GM21515 (cell line): Measurements from ENCODE around the gene ALDH3B2.
"Not testable (repeated sequence)": the region's sequence is repeated elsewhere in the genome, so short reads cannot be mapped to it uniquely, and the experiment has no call there.

ENCODE experiments used
- ATAC-seq: cut with Tn5 transposase; IDR thresholded peaks from one replicate; pipeline ENCODE4 v1.9.1; 2021; ENCODE audit not compliant: unreplicated experiment

Gene ALDH3B2

DNA sequence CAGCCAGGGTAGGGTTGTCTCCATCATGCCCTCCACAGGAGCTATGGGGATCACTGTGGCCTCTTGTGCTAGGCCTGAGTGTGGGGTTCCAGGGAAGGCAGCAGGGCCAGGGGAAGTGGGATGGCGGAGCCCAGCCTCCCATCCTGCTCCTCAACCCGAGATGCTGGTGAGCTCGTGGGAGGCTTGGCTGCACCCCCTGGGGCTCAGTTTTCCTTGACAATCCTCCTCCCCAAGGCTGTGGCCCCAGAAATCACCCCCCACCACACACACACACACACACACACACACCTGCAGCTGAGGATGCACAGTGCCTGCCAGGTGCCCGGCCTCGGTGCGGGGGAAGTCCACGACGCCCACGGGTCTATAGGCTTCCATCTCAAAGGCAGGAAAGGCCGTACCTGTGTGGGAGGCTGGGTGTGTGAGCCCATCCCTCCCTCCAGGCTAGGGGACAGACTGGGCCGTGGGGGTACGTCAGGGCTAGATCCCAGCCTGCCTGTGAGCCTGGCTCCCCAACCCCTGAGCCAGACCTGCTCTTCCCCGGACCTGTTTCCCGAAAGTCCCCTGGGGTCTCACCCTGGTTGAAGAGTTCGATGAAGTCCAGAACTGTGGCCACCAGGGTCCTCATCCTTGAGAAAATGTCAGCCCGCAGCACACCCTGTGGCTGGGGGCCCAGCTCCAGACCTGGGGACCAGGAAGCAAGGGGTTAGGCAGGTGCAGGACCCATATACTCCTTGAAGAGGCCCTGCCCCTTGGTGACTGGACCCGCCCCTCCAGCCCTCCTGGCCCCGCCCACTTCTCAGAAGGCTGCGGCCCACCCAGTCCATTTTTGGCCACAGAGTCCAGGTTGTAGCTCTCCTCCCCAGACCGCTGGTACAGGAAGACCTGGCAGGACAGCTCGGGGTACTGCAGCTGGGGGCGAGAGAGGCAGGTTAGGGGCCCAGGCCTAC, 29.7 kb downstream of the ALDH3B2 start:
- no peak for ATAC-seq

DNA sequence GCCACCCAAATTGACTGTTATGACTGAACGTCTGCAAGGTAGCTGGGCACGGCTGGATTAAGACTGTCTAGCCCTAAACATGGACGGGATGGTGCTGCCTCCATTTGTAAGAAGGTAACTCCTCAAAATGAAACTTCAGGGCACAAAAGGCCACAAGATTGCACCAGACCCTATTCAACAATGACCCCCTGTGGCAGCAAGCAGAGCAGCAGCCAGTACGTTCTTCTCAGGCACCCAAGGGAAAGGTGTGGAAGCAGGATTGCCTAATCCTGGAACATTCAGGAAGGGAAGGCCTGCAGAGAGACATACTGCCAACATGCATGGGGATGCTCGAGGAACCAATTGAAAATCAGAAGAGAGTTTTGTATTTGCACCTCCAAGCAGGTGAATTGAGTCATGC, 30.4 kb downstream of the ALDH3B2 start:
- ATAC-seq = no peak

DNA sequence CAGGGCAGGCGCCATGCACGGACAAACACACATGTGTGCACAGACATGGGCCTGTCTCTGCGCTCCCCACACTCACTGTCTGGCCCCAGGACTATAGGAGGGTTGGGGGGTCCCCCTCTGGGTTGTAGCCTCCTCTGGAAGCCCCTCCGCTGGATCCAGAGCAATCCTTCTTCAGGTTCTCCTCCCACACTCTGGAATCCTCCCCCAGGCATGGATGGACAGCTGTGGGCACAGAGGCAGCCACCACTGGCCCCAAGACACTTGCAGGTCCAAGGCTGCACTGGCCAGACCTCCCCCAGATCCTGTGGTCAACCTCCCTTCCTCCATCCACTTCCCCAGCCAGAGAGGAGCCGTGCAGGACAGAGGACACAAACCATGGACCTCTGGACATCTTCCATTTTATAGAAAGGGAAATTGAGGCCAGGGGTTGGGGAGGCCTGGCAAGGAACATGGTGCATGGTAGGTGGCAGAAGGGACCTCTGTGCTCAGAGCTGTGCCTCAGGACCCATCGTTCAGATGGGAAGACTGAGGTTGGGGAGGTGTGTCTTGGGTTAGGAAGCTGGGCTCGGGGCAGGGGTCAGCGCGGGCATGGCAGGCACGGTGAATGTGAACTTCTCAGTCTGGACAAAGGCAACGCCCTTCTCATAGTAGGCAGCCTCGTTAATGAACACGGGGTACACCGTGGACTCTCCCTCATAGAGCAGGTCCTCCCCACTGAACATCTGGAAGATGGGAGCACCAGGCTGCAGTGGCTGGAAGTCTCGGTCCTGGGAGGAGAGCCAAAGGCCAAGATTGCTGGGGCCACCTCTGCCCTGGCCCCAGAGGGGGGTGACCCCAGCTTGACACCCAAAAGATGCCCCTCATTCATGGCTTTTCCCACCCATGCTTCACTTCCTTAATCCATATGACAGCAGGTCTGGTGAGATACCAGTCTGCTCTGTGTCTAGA, 32.0 kb downstream of the ALDH3B2 start:
- ATAC-seq = no peak

DNA sequence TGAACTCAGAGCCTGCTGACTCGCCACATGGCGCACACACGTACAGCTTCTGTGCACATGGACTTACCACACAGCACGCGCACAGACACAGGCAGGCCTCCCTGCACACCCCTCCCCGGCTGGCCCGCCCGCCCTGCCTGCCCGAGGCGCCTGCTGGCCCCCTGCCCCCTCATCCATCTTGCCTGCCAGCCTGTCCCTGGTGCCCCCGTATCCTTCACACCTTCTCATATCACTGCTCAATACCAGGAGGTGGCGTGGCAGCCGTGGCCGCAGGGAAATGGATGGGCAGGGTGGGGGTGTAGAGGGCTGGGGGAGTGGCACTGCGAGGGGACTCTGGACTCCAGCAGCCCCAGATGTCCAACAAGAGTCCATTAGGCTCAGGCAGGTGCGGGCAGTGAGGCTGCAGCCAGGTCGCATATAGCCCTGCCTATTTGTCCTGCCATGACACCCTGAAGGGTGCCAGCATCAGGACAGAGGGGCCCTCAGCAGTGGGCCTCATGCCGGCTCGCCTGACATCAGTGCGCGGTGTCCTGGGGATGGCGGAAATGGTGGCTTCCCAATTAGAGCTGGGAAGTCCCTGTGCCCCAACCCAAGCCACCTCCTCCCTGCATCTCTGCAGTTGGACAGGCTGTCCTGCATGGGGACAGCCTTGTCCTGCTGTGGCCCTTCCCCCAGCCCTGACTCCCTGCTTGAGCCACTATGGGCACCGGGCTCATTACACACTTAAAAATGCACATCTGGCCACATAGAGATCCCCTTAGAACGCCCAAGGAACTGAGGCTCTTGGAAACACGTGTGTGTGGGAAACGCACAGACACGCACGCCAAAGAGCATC, 32.9 kb downstream of the ALDH3B2 start:
- no peak for ATAC-seq

DNA sequence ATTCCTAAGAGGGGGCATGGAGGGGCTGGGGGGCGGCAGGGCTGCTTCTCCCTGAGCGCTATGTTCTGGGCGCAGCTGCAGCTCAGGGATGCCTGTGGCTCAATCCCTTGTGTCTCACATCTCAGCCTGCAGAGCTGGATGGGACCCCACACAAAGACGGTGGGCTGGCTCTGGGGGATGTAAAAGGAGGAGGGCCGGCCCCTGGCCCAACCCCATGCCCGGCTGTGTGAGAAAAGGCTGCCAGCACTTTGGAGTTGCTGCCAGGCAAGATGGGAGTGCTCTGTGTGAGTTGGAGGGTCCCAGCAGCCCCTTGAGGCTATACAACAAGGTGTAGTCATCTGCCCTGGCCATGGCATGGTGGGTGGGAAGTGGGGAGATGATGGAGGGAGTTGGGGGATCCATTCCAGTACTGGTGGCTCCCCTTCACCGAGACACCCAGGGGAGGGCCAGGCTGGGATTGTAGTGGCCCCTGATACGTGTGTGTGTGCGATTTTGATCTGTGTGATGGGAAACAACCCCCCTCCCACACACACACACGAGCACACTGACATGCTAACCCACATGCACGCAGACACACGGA, 33.6 kb downstream of the ALDH3B2 start:
- ATAC-seq = no peak

DNA sequence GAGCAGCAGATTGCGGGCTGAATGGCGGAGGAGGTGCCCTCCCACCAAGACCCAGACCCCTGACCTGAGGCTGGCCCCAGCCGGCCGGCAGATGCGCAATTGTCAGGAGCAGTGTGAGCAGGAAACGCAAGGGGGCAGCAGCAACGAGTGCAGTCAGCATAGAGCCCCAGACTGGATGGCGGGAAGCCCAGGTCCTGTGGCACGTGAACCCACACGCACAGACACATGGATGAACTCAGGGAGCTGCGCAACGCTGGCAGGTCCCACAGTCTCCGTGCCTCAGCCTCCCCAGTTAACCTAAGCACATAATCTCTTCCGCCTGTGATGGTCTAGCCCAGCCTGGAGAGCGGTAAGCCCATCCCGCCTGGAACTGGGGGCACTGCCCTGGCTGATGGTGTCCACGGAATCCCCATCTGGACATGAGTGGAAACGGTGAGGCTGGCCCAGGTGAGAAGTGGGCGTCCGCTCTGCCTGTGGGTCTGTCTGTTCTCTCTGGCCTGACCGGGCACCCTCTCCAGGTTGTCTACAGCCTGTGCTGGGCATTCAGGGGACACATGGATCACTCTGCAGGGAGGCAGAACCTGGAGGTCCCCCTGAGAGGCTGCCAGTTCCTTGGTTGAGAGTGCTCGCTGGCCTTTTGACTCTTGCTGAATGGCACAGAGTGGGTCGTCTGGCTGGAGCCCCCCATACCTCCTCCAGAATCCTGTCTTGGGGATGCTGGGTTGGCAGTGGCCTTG, 34.2 kb downstream of the ALDH3B2 start:
- no peak for ATAC-seq

DNA sequence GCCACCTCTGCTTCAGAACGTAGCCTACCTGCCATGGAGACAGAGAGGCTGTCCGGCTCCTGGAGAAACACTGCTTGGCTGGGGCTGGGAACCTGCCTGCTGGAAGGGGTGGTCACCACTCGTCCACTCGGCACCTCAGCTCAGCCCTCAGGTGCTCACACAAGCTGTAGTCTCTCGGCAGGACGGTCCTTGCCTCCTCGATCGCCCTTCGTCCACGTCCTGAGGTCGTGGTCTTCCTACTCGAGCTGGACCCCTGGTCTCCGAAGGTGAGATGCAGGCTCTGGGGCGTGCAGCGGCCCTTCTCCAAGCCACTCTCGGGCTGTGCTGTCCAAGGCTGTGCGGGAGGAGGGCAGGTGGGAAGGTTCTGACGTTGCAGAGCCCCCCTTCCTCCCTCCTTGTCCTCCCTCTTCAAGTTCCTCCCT, 35.0 kb downstream of the ALDH3B2 start, which contains the start of gene TBX10:
TSS of gene TBX10 (minus strand) at position 326 of the 422 bp plus-strand sequence. CDS start at position 35, 291 bp downstream.
- ATAC-seq = no peak

DNA sequence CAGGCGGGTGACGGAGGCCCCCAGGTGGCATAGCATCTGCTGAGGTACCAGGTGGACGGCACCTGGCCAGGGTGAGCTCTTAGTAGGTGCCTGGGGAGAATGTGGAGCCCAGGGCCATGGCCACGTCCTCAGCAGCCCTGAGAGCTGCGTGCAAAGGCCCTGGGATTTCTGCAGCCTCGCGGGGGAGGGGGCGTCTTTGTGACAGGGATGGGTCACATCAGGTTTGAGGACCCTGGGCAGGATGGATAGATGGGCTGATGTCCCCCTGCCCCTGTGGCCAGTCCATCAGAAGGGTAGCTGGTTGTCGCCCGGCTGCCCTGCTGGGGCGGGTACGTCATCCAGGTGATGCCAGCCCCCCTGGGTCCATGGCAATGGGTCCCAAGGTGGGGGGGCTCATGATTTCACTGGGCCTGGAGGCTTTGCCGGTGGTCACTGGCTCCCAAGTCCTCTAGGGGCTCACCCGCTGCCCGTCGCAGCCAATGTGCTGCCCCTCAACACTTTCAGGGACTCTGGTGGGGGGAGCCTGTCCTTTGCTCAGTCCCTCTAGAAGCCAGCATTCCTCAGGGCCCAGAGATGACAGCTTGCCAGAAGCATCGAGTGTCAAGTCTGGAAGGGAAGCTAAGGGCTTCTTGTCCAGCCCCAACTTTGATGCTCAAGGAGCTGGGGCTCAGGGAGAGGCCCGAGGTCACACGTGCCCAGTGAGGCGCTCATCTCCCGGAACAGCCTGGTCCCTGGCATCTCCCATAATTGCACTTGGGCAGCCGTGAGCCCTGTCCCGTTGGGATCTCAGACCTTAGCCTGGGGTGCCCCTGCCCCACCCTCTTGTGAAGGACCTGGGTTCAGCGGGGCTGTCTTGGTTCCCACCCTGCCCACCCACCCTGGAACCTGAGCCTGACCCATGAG, 35.6 kb downstream of the ALDH3B2 start:
- no peak for ATAC-seq

DNA sequence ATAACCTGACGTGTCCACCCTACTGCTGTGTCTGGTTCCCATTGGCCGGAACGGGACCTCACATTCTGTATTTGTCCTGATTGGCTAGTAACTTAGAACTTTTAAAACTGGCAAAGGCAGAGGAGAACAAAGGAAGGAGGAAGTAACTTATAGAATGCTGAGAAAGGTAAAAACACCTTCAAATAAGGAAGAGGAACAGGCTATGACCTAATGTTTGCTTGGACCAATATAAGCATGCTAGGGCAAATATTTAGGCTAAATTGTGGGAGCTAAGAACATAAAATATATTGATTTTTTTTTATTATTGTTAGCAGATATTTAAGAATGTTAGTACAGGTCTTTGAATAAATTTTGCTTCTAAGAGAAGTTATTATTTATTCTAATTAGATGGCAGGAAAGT, 37.0 kb downstream of the ALDH3B2 start:
- not testable (repeated sequence) for ATAC-seq

DNA sequence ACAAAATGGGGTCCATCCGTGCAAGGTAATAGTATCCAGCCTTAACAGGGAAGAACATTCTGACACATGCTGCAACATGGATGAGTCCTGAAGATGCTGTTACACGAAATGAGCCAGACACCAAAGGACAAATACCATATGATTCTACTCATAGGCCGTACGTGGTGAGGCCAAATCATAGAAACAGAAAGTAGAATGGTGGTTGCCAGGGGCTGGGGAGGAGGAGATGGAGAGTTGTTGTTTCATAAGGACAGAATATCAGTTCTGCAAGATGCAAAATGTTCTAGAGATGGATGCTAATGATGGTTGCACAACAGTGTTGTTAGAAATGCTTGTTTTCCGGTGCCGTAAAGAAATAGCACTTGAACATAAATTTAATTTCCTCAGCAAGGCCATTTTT, 37.5 kb downstream of the ALDH3B2 start:
- no peak for ATAC-seq

DNA sequence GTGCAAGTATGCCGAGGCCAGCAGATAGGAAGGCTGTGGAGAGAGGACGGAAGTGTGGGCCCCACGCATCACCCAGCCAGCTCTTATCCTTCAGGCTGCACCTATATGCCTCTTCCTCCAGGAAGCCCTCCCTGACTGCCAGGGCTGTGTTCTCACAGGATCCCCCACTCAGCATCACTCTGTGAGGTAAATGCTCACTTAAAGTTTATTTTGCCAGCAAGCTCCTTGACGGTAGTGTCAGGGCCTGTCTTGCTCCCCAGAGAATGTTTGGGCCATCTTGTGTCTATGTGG, 39.2 kb downstream of the ALDH3B2 start:
- ATAC-seq = no peak

DNA sequence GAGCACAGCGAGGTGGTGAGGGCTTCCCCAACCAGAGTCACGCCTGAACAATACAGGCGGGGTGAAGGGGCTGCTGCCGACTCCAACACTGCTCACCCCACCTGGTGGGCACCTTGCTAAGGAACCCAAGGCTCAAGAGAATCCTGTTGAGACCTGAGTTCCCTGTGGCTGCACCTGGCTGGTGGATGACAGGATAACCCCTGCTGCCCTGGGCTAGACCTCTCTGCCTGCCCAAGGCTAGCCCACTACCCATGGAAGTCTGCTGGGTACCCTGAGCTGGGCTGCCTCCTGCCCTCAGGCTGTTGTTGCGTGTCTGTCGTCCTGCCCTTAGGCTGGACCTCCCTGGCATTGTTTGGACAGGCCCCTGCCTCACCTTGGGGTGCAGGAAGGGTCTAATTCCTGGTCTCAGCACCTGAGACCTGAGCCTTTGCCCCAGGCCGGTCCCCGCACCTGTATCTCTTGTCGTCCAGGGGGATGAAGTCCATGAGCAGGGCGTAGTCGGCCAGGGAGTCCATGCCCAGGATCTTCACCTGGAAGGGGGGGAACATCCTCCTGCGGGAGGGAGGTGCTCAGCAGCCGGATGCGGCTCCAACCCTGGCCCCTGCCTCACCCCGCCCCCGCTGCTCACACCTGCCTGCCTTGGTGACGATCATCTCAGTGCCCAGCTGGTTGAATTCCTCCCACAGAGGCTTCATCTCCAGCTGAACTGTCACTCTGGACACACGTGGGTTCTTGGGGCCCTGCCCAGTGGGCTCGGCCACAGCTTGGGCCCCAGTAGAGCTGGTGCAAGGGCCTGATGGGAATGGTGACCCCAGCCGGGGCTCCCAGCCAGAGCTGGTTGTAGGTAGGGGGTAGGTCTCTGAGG, 39.8 kb downstream of the ALDH3B2 start:
- no peak for ATAC-seq

DNA sequence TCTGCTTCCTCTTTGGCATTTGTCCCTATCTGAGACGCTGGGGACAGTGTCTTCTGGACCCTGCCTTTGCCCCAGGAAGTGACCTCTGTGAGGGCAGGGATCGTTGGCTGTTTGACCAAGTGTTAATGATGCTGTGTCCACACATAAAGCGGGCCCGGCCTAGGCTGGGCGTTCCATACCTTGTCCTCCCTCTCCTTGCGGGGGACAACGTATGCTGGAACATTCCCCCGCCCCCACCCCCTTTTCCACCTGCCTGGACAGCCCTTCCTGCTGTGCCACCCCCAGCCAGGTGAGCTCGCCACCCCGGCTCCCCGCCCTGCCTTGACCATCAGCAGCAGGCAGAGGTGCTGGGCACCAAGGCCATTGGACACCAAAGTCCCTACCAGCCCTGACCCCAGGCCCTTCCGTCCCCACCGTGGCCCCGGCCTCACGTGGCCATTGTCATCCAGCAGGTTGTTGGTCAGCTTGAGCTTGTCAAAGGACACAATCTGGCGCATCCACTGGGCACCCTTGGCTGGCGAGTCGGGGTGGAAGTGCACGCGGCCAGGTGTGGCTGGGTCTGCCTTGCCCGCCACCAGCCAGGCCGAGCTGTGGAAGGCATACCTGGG, 40.6 kb downstream of the ALDH3B2 start:
- ATAC-seq = no peak

DNA sequence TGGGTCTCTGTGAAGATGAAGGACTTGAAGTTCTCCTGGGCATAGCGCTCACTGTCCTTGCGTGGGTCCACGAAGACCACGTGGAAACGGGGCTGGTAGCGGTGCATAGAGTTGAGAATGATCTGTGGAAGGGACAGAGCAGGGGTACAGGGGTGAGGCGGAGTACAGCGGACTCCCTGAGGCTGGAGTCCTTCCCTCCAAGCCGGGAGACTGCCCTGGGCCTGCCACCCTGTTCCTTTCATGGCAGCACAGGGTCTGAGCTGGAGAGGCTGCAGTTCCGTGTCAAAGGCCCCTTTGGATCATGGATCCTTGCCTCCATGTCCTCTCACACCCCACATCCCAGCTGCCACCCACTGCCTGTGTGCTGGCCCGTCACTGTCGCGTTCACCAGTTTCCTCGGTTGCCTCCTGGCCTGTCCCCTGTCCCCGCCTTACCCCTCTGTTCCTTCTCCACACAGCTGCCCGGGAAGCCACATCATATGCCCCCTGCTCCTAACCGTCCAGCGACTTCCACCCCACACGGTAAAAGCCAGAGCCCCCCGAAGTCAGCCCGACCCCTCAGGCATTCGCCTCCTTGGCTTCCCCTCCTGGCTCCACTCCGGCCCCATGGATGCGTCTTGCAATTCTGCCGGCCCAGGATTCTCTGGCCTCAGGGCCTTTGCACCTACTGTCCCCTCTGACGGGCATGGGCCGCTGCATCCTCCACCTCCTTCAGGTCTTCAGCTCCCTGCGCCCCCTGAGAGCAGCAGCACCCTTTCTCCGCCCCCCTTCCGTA, 41.3 kb downstream of the ALDH3B2 start:
- no peak for ATAC-seq

DNA sequence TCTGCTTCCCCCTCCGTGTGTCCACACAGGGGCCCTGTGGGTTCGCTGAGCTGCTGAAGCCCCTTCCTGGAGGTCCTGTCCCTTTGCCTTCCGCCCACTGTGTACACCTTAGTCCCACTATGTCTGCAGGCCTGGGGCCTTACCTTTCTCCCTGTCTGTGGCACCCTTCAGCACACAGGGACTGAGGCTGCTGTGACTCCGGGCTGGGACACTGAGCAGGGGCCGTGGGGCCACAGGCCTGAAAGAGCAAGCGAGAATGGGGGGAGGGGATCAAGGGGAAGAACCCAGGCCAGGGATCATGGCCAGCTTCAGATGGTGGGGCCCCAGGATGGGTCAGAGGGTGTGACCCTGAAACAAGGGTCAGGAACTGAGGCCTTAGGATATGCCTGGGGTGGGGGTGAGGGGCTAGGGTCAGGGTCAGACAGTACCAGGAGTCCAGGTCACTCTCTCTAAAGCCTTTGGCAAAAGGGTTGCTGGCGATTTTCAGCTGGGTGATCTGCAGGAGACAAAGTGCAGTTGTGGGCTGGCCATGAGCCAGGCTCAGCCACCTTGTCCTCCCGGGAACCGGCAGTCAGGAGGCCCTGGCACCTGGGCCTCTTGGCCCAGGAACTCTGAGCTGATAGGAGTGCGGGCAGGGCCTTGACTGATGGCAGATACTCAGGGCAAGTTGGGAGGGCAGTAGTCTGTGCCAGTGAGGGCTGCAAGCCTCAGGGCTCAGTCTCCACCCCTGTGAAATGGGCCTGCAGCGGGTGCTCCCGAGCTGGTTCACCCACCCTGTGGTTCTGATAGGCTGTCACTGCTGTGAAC, 42.0 kb downstream of the ALDH3B2 start:
- no peak for ATAC-seq

DNA sequence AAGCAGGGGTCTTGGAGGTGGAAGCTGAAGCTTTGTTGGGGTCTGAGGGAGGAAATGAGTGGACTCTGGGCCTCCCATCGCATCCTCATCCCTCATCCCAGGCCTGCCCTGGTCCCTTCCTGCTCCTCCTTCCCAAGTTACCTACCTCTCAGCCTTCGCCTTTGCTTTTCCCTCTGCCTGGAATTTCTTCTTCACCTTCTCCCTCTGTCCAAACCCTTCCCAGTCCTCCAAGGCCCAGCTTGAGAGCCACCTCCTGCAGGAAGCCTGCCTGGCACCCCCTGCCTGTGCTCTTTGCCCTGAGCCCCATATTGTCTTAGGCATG, 42.6 kb downstream of the ALDH3B2 start:
- ATAC-seq = no peak
